NCI-H446 (cell line): ENCODE measurements around the gene ZBTB7A.

Experiments
- DNase-seq, 2 experiments: peaks; one replicate each; lab custom pipeline; 2025; lab: John Stamatoyannopoulos, UW

ZBTB7A gene

GRCh38 chr19:4054441-4055208 is 12.1 kb downstream of the ZBTB7A start:
- no peak for DNase-seq

GRCh38 chr19:4053423-4054324 is 13.0 kb downstream of the ZBTB7A start:
- DNase-seq, result no peak

GRCh38 chr19:4052993-4053422 is 13.7 kb downstream of the ZBTB7A start:
- DNase-seq, result no peak

- DNase-seq, result no peak
Observed at GRCh38 chr19:4052114-4052992, 14.3 kb downstream of the ZBTB7A start.

GRCh38 chr19:4051175-4052101 is 15.3 kb downstream of the ZBTB7A start:
- DNase-seq, result no peak

GRCh38 chr19:4049432-4049831 is 17.3 kb downstream of the ZBTB7A start:
- DNase-seq, result no peak

- no peak for DNase-seq
Observed at GRCh38 chr19:4046946-4047683, 19.6 kb downstream of the ZBTB7A start.

- no peak for DNase-seq
Observed at GRCh38 chr19:4046362-4046691, 20.4 kb downstream of the ZBTB7A start.

GRCh38 chr19:4045597-4046361 is 20.9 kb downstream of the ZBTB7A start:
- no peak for DNase-seq

- DNase-seq, result no peak
Observed at GRCh38 chr19:4044990-4045465, 21.7 kb downstream of the ZBTB7A start.

GRCh38 chr19:4043966-4044715 is 22.6 kb downstream of the ZBTB7A start:
- no peak for DNase-seq

- no peak for DNase-seq
Observed at GRCh38 chr19:4043401-4043800, 23.3 kb downstream of the ZBTB7A start.

- no peak for DNase-seq
Observed at GRCh38 chr19:4042731-4043082, 24.0 kb downstream of the ZBTB7A start.

GRCh38 chr19:4042064-4042730 is 24.5 kb downstream of the ZBTB7A start:
- DNase-seq, result no peak

GRCh38 chr19:4038661-4039423 is 27.9 kb downstream of the ZBTB7A start:
- DNase-seq, result no peak

GRCh38 chr19:4038057-4038456 is 28.6 kb downstream of the ZBTB7A start:
- no peak for DNase-seq

- DNase-seq, result no peak
Observed at GRCh38 chr19:4037301-4037949, 29.3 kb downstream of the ZBTB7A start.
